HG02759 (cell line): ENCODE measurements around the gene SH3BP2.

Source experiments
- ATAC-seq: cut with Tn5 transposase; IDR thresholded peaks from one replicate; pipeline ENCODE4 v1.9.1; 2021; ENCODE audit warnings: mild to moderate bottlenecking, moderate library complexity; ENCODE audit not compliant: unreplicated experiment

SH3BP2 gene

DNA sequence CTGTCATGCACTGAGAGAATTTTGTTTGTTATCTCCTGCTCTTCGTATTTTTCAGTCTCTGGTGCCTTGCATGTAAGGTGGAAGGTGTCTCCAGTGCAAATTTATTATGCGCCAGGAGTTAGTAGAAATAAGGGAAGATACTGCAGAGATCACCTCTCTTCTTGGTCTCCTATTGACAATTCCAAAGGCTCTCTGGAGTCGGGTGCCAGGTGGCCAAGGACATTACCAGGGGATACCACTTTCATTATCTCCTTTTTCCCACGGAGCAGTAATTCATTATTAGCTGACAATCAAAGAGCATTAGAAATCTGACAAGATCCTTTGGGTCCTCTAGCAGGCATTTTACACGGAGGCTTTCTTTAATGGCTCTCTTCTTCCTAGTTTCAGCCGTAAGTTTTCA is 76.8 kb downstream of the SH3BP2 start:
- ATAC-seq: no peak

DNA sequence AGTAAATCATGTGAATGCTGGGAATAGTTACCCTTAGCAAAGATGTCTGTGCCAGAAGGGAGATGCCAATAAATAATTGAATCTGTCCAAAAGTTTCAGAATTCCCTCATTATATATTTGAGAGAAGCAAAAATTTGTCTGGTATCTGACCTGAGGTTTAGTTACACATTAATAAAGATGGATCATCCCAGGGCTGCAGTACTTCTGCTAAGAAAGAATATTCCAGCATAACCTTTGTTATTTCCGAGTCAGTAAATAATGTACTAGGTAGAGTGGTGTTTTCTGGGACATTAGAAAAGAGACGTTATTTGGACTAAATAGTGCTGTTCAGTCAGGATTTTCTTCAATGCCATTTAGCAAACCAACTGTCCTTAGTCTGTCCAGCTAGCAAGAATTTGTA is 77.2 kb downstream of the SH3BP2 start:
- ATAC-seq: no peak

DNA sequence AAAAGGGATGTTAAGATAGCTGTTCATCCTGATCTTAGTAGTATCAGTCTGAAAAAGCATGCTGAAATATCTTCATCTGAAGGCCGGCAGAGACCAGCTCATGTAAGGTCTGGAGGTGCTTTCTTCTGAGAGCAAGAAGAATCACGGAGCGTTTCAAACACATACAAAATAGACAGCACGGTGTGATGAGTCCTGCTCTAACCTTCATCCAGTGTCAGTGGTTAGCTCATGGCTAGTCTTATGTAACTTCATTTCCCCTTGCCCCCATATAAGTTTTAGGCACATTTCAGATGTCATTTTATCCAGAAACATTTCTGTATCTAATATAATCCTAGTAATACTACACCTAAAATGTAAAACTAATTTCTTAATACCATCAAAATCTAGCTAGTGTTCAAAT is 78.6 kb downstream of the SH3BP2 start:
- ATAC-seq: no peak

DNA sequence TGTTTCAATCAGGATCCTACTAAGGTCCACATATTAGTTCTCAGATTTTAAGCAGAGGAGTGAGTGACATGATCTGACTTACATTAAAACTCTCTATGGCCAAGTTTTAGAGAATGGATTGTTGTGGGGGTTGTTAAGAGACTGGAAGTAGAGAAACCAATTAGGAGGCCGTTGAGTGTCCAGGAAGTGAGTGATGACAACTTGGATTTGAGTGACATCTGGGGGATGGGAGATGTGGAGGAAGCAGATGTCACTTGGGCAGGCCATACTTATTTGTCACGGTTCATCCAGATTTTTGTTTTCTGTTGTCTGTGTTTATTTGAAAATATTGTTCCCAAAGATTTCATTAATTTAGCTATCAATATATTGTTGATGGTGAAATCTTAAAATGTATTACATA is 79.0 kb downstream of the SH3BP2 start:
- no peak for ATAC-seq

DNA sequence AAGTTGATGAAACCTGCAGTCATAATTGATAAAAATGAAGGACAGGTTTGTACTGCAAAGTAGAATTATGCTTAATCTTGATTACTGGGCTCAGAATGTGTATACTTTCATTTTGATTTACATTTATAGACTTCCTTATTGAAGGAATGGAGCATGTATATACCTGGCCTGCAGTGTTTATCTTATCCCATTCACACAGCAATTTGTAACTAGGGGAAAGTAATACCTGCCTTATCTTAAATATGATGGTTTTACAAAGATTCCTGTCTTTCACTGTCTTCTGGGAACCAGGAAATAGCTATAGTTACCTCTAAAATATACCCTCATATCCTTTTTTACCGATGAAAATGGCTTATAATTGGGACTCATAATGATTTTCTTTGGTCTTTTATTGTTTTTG is 80.4 kb downstream of the SH3BP2 start:
- ATAC-seq: no peak

DNA sequence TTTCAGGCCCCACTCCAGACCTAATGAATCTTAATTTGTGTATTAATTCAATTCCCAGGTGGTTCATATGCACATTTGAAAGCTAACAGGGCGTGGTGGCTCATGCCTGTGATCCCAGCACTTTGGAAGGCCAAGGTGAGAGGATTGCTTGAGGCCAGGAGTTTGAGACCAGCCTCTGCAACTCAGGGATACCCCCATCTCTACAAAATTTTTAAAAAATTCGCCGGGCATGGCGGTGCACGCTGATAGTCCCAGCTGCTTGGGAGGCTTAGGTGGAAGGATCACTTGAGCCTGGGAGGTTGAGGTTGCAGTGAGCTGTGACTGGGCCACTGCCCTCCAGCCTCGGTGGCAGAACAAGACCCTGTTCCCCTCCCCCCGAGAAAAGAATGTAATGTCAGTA is 82.0 kb downstream of the SH3BP2 start:
- no peak for ATAC-seq

DNA sequence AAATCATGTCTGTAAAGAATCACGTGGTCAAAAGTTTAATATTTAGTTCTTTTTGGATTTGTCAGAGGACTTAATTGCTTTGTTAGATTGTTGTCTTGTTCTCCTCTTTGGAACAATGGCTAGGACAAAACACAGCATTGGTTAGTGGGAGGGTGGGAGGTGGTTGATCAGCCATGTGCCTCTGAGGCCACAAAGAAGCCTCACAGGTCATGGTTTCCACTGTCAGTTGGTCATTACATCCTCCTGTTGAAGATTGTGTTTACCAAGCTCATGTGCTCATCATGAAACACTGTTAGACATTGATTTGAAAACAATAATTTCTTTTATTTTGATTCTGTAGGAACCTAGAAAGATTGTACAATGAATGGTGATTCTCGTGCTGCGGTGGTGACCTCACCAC is 82.7 kb downstream of the SH3BP2 start:
- ATAC-seq: no peak

DNA sequence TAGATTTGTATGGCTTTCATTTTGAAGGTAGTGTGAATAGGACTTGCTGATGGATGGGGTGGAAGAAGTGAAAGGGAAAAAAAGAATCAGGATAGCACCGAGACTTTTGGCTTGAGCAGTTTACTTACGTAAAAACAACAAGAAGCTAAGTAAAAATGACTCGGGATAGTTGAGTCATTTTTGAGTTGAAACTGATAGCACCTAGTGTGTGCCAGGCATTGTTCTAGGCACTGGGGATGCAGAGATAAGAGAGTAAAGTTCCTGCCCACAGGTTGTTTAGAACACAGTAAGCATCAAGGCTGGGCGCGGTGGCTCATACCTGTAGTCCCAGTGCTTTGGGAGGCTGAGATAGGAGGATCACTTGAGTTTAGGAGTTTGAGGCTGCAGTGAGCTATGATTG is 85.5 kb downstream of the SH3BP2 start:
- ATAC-seq: no peak

DNA sequence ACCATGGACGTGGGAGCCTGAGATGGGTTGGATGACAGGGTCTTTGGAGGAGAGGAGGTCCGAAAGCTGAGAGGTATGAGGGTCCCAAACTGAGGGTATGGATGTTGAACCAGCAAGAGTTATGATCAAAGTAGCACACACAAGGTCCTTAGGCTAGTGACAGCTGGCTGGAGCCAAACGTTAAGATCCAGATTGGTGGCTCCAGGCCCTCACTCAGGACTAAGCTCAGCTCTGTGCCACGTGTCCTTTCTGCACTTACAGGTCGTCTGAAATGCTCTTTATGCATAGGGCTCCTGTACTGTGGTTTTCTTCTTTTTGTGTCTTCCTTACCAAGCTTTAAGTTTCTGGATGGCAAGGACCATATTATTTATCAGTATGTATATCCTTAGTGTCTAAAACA is 86.1 kb downstream of the SH3BP2 start:
- no peak for ATAC-seq

DNA sequence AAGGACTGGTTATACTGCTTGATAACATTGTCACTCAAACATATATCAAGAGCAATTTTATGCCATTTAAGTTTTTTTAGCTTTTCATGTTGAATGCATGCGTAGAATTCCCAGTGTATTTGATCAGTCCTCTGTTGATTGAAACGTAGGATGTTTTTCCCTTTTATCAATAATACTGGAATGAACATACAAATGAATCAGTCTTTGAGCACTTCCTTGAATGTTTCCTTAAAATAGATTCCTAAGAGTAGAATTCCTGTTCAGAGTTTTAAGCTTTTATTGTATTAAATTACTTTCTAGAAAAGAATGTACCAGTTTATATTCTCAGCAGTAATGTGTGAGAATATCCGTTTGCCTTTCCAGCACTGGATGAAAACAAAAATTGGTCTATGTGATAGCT is 88.5 kb downstream of the SH3BP2 start:
- no peak for ATAC-seq

DNA sequence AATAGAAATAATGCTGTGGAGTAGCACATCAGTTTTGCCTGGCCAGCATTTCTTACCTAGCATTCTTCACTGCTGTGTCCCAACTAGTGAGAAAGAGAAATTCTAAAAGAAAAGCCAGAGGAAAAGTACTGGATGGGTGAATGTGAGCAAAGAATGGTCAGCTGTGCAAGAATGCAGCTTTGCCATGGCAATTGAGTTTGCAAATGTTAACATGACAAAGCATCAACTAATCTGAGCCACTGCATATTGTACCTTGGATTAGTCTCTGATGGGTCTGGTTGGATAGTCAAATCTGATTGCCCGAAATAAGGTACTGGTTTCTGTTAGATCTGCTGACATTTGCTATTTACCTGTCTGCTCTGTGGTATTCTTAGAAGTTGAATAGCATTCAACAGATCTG is 89.5 kb downstream of the SH3BP2 start:
- no peak for ATAC-seq

DNA sequence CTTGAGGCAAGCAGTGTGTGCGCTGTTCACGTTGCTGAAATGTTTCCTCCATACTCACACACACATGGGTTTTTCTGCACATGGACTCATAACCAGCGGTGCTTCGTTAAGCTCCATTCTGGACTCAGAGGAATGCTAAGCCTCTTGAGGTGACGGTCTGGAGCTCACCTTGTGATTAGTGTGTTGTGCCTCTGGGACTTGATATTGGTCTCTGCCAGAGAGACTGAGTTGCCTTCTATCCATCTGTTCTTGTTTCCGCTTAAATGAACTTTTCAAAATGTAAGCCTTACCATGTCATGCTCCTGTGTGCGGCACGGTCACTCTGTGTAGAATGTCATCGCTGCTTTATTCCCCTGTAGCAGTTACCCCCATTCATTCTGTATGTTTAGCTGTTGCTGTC is 93.3 kb downstream of the SH3BP2 start:
- ATAC-seq: no peak

DNA sequence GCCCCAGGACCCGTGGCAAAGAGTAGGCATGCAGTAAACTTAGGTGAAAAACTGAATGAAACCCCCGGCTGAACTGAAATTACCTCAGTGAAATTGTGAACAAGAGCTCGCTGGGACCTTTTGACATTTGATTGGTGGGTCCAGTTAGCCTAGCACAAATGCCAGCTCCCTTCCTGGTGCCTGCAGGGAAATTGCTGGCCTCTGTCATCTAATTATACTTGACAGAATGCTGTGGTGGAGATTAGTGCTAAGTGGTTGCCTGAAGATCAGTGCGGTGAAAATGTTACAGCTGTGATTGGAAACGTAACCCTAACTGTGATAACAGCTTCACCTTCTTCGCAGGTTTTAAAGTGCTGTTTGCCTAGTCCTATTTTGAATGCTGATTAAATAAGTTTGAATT is 93.7 kb downstream of the SH3BP2 start:
- ATAC-seq: no peak

DNA sequence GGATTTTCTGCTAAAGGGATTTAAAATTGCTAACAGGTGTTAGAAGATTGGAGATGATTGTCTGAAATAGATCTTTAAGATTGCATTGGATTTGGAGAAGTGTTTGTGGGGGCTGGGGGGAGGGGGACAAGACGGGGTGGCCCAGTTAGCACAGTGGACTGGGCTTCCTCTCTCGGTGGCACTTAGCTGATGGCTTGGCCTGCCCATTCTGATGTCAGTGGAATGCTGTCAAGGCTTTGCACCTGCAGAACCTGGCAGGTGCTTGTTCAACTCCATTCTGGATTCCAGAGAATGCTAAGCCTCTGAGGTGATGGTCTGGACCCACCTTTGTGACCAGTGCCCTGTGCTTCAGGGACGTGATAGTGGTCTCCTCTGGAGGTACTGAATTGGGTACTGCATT is 94.5 kb downstream of the SH3BP2 start:
- ATAC-seq: no peak

DNA sequence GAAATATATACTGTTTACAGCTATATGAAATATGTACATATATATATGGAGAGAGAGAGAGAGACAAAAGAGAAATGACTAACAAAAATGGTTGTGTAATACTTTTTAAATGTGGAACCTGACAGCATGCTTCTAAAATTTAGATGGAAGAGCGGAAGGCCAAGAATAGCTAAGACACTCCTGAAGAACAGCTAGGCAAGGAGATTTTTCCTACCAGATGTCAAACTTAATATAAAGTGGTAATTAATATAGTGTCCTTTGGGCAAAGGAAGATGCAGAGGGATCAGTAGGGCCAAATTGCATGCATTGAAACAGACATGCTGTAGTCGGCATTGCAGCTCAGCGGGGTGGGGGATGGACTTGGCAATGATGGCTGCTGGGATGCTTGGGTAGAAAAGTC is 96.0 kb downstream of the SH3BP2 start:
- ATAC-seq: no peak
